ENCODE results near the gene CHMP4A. TPM values are rescaled to one million over a fixed set of nuclear protein-coding genes. Genes with fewer than 3 reads are reported as not detected.
"Not testable (repeated sequence)": the region's sequence is repeated elsewhere in the genome, so short reads cannot be mapped to it uniquely, and the experiment has no call there.

Gene CHMP4A
- total RNA-seq, 1 donor from 2014 or later, result 37.6 TPM

DNA sequence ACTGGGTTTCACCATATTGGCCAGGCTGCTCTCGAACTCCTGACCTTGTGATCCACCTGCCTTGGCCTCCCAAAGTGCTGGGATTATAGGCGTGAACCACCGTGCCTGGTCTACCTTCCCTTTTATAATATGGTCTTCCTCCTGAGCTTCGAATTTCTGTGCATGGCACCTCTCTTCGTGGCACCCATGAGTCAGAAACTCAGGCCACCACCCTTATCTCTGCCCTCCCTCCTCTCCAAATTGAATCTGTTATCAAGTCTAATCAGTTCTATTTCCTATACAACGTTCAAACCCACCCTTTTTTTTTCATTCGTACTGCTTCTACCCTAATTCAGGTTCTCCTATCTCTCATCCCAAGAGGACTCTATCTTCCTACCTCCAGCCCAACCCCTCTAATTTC, 34.1 kb upstream of the CHMP4A start:
- no peak overlapping the region for H3K27ac ChIP-seq
- intact Hi-C loops (cut with DNase I), result no loop called here
- no peaks in the 10 kb centered on the region for H3K9me3 ChIP-seq
- H3K4me3 ChIP-seq, result no peak overlapping the region
- H3K4me1 ChIP-seq, result peaks cover 10% of the 10 kb centered on the region
- TF ChIP-seq POLR2AphosphoS5 (IDR thresholded peaks at IDR 0.05; ENCODE audit: insufficient read depth in 1 of 2, low read depth in 1 of 2) (no peak), POLR2A (IDR thresholded peaks at IDR 0.05) (no peak)
- TF ChIP-seq, protein P1, sequence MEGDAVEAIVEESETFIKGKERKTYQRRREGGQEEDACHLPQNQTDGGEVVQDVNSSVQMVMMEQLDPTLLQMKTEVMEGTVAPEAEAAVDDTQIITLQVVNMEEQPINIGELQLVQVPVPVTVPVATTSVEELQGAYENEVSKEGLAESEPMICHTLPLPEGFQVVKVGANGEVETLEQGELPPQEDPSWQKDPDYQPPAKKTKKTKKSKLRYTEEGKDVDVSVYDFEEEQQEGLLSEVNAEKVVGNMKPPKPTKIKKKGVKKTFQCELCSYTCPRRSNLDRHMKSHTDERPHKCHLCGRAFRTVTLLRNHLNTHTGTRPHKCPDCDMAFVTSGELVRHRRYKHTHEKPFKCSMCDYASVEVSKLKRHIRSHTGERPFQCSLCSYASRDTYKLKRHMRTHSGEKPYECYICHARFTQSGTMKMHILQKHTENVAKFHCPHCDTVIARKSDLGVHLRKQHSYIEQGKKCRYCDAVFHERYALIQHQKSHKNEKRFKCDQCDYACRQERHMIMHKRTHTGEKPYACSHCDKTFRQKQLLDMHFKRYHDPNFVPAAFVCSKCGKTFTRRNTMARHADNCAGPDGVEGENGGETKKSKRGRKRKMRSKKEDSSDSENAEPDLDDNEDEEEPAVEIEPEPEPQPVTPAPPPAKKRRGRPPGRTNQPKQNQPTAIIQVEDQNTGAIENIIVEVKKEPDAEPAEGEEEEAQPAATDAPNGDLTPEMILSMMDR (IDR thresholded peaks at IDR 0.05), result no peak
- DNase-seq (ENCODE audit: extremely low spot score in 2 of 2), result no peak
- no peaks in the 10 kb centered on the region for H3K27me3 ChIP-seq
- no peaks in the 10 kb centered on the region for H3K36me3 ChIP-seq

DNA sequence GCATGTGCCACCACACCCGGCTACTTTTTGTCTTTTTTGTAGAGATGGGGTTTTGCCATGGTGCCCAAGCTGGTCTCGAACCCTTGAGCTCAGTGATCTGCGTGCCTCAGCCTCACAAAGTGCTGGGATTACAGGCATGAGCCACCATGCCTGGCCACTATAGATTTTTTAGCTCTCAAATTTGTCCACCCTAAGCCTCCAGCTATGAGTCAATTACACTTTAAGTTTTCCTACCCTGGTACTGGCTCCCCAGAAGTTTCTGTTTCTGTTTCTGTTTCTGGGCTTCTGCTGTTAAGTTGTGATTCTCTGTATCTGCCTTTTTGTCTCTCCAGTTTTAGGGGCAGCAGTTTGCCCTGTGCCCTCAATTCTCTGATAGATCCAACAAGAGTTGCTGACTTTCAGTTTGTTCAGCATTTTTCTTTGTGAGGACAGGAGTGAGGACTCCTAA, 33.5 kb upstream of the CHMP4A start:
- H3K9me3 ChIP-seq, result no peaks in the 10 kb centered on the region
- intact Hi-C loops (cut with DNase I), result no loop called here
- no peaks in the 10 kb centered on the region for H3K27me3 ChIP-seq

DNA sequence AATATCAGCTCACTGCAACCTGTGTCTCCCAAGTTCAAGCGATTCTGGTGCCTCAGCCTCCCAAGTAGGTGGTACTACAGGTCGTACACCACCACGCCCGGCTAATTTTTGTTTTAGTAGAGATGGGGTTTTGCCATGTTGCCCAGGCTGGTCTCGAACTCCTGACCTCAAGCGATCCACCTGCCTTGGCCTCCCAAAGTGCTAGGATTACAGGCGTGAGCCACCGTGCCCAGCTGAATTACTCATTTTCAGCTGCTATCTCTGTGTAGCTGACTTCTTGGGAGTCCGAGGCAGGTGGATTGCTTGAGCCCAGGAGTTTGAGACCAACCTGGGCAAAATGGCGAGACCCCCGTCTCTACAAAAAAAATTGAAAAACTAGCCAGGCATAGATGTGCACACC, 32.1 kb upstream of the CHMP4A start:
- peaks cover 25% of the 10 kb centered on the region for H3K4me1 ChIP-seq
- H3K27me3 ChIP-seq; intact Hi-C loops (cut with DNase I); H3K9me3 ChIP-seq; DNase-seq (ENCODE audit: extremely low spot score in 2 of 2); H3K27ac ChIP-seq; H3K36me3 ChIP-seq; H3K4me3 ChIP-seq: not testable (repeated sequence)

More for the DNA sequence above, 33.5 kb upstream of the CHMP4A start:
- TF ChIP-seq POLR2A (IDR thresholded peaks at IDR 0.05), result no peak
- TF ChIP-seq, protein P1 (IDR thresholded peaks at IDR 0.05), result no peak
- no peak for TF ChIP-seq POLR2AphosphoS5 (IDR thresholded peaks at IDR 0.05; ENCODE audit: insufficient read depth in 1 of 2, low read depth in 1 of 2)
- no peaks in the 10 kb centered on the region for H3K36me3 ChIP-seq
- H3K4me3 ChIP-seq, result no peak overlapping the region
- H3K4me1 ChIP-seq, result peaks cover 11% of the 10 kb centered on the region
- DNase-seq (ENCODE audit: extremely low spot score in 2 of 2), result no peak
- no peak overlapping the region for H3K27ac ChIP-seq

DNA sequence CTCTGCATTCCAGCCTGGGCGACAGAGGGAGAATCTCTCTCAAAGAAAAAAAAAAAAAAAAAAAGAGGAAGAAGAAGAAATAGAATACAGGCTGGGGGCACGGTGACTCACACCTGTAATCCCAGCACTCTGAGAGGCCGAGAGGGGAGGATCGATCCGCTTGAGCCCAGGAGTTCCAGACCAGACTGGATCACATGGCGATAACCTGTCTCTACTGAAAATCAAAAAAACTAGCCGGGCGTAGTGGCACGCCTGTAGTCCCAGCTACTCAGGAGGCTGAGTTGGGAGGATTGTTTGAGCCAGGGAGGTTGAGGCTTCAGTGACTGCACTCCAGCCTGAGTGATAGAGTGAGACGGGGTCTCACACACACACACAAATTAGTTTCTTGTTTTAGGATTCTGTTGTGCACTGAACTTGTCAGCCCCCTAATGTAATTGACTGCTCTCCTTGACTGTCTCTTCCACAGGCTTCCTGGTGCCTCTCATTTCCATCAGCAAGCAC, 30.1 kb upstream of the CHMP4A start:
- TF ChIP-seq, protein P1 (IDR thresholded peaks at IDR 0.05), result no peak
- no peak for TF ChIP-seq POLR2AphosphoS5 (IDR thresholded peaks at IDR 0.05; ENCODE audit: insufficient read depth in 1 of 2, low read depth in 1 of 2)
- no peak for TF ChIP-seq POLR2A (IDR thresholded peaks at IDR 0.05)
- H3K27ac ChIP-seq, result peak overlapping the region; percentile 98
- no peak for DNase-seq (ENCODE audit: extremely low spot score in 2 of 2)
- peaks cover 45% of the 10 kb centered on the region for H3K4me1 ChIP-seq
- H3K9me3 ChIP-seq, result no peaks in the 10 kb centered on the region
- no peaks in the 10 kb centered on the region for H3K27me3 ChIP-seq
- intact Hi-C loops (cut with DNase I), result loop anchor here (2.0 to 5.0 kb wide), 2 partner anchors 53 to 189 kb away; no protein-coding TSS in a partner anchor
- H3K36me3 ChIP-seq, result peaks cover 0 to 28% of the 10 kb centered on the region in 2 donors
- H3K4me3 ChIP-seq, result peak overlapping the region; percentile 65 to 75

DNA sequence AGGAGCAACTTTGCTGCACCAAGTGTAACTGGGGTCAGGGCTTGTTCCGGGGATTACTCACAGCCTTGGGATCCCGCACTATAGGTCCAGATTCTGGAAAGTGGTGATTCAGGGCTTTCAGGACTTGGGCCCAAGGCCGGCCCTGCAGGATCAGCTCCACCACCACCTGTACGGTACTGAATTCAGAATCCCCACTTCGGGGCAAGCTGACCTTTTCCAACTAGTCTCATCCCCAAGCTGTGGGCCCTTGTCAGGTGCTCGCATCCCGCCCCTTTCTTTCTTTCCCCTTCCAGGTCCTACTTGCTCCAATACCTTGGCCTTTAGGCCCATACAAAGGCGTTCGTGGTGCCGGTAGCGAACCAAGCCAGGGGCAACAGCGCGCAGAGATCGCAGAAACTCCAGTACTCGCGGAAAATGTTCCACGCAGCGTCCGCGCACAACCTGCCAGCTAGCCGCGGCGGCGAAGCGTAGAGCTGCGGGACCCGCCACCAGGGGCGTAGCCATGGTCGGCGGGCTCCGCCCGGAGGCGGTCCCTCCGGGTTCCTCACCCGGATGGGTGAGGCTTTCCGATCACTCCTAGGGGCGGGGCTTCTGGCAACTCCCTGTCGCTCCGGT, 28.6 kb upstream of the CHMP4A start:
- Histone ChIP-seq H3K36me3 (peaks cover 0 to 41% of the 10 kb centered on the region in 2 donors), H3K27ac (peak overlapping the region; percentile 98), H3K4me1 (peaks cover 47% of the 10 kb centered on the region), H3K4me3 (peak overlapping the region; percentile 65 to 75), H3K9me3 (no peaks in the 10 kb centered on the region), H3K27me3 (no peaks in the 10 kb centered on the region)
- DNase-seq (ENCODE audit: extremely low spot score in 2 of 2), result peak in 1 of 2 donors; percentile 94
- TF ChIP-seq, protein P1 (IDR thresholded peaks at IDR 0.05), result peak in 2 of 3 experiments; percentile 25 to 78
- no peak for TF ChIP-seq POLR2A (IDR thresholded peaks at IDR 0.05)
- no peak for TF ChIP-seq POLR2AphosphoS5 (IDR thresholded peaks at IDR 0.05; ENCODE audit: insufficient read depth in 1 of 2, low read depth in 1 of 2)
- intact Hi-C loops (cut with DNase I), result loop anchor here (2.0 to 5.0 kb wide), 2 partner anchors 55 to 190 kb away; no protein-coding TSS in a partner anchor

Measured in vagina (tissue), 2 donors.